ENCODE results near the gene SSNA1. TPM values are rescaled to one million over a fixed set of nuclear protein-coding genes. Genes with fewer than 3 reads are reported as not detected.
A peak's percentile ranks its signal among the peaks of the same experiment; 100 is the strongest.

SSNA1 gene
- total RNA-seq, 1 donor from 2014 or later, result 57.6 TPM

DNA sequence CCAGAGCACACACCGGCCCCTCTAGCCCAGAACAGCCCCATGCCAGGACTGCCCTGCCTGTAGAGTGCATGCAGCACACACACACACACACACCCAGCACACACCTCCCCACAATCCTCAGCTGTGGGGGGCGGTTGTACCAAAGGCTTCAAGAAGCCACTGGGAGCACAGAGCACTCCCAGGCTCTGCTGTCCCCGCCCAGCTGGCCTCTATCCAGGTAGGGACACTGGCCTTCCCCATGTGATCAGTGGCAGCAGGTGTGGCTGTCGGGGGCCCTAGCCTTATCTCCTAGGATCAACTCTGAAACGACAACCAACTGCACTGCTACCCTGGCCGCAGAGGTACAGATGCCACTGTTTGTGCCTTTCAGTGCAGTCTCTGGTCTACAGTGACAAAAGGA lies 2.1 kb upstream of the SSNA1 start:
- DNase-seq (no peak), ATAC-seq (no peak)
- no peaks in the 10 kb centered on the region for H3K9me3 ChIP-seq
- intact Hi-C loops (cut with DNase I), result no loop called here
- H3K27me3 ChIP-seq (ENCODE audit: low read depth), result no peaks in the 10 kb centered on the region
- H3K27ac ChIP-seq, result no peak overlapping the region
- H3K36me3 ChIP-seq, result peaks cover 69% of the 10 kb centered on the region
- no peak overlapping the region for H3K4me3 ChIP-seq
- H3K4me1 ChIP-seq, result peaks cover 51% of the 10 kb centered on the region
- TF ChIP-seq, protein P1, sequence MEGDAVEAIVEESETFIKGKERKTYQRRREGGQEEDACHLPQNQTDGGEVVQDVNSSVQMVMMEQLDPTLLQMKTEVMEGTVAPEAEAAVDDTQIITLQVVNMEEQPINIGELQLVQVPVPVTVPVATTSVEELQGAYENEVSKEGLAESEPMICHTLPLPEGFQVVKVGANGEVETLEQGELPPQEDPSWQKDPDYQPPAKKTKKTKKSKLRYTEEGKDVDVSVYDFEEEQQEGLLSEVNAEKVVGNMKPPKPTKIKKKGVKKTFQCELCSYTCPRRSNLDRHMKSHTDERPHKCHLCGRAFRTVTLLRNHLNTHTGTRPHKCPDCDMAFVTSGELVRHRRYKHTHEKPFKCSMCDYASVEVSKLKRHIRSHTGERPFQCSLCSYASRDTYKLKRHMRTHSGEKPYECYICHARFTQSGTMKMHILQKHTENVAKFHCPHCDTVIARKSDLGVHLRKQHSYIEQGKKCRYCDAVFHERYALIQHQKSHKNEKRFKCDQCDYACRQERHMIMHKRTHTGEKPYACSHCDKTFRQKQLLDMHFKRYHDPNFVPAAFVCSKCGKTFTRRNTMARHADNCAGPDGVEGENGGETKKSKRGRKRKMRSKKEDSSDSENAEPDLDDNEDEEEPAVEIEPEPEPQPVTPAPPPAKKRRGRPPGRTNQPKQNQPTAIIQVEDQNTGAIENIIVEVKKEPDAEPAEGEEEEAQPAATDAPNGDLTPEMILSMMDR (IDR thresholded peaks at IDR 0.05), result no peak

DNA sequence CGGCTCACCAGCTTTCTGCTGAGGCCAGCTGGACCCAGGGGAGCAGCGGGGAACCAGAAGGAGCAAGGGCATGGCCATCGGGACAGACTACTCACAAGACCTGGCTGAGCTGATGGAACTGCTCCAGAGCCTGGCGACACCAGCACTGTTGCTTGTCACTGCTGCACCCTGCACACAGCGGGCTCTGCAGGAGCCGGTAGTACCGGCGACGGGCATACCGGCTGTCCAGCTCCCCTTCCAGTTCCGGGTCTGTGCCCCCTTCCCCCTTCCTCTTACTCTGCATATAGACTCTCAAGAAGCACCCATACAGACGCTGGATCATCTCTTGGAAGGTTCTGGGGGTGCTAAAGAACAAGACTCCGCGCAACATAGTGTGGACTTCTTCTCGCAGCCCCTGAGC lies 1.1 kb upstream of the SSNA1 start:
- no peak overlapping the region for H3K27ac ChIP-seq
- TF ChIP-seq, protein P1 (IDR thresholded peaks at IDR 0.05), result no peak
- intact Hi-C loops (cut with DNase I), result no loop called here
- no peaks in the 10 kb centered on the region for H3K9me3 ChIP-seq
- DNase-seq (no peak), ATAC-seq (no peak)
- peaks cover 68% of the 10 kb centered on the region for H3K36me3 ChIP-seq
- no peaks in the 10 kb centered on the region for H3K27me3 ChIP-seq (ENCODE audit: low read depth)
- H3K4me3 ChIP-seq, result peak overlapping the region; percentile 98
- H3K4me1 ChIP-seq, result peaks cover 51% of the 10 kb centered on the region

DNA sequence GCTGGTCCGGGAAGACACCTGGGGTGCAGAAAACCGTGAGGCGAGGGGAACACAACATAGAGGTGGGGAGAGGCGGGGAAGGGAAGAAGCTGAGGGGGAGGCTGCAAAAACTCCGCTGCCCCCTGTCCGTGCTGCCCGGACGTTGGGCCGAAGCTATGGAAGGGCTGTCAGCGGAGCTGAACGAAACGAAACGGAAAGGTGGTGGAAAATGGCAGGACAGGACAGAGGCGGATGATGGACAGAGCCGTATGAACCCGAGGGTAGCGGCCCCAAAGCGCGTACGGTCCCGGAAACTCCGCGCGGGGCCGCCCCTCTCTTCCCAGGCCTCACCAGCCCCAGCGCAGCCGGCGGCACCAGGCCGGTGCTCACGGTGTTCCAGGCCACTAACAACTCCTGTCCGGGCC lies 388 bp upstream of the SSNA1 start:
- no peaks in the 10 kb centered on the region for H3K9me3 ChIP-seq
- H3K27ac ChIP-seq, result peak overlapping the region; percentile 97
- peaks cover 61% of the 10 kb centered on the region for H3K36me3 ChIP-seq
- ATAC-seq (peak in 1 of 2 donors; percentile 27), DNase-seq (no peak)
- TF ChIP-seq, protein P1 (IDR thresholded peaks at IDR 0.05), result no peak
- H3K4me3 ChIP-seq, result peak overlapping the region; percentile 98
- H3K27me3 ChIP-seq (ENCODE audit: low read depth), result no peaks in the 10 kb centered on the region
- intact Hi-C loops (cut with DNase I), result no loop called here
- peaks cover 51% of the 10 kb centered on the region for H3K4me1 ChIP-seq

DNA sequence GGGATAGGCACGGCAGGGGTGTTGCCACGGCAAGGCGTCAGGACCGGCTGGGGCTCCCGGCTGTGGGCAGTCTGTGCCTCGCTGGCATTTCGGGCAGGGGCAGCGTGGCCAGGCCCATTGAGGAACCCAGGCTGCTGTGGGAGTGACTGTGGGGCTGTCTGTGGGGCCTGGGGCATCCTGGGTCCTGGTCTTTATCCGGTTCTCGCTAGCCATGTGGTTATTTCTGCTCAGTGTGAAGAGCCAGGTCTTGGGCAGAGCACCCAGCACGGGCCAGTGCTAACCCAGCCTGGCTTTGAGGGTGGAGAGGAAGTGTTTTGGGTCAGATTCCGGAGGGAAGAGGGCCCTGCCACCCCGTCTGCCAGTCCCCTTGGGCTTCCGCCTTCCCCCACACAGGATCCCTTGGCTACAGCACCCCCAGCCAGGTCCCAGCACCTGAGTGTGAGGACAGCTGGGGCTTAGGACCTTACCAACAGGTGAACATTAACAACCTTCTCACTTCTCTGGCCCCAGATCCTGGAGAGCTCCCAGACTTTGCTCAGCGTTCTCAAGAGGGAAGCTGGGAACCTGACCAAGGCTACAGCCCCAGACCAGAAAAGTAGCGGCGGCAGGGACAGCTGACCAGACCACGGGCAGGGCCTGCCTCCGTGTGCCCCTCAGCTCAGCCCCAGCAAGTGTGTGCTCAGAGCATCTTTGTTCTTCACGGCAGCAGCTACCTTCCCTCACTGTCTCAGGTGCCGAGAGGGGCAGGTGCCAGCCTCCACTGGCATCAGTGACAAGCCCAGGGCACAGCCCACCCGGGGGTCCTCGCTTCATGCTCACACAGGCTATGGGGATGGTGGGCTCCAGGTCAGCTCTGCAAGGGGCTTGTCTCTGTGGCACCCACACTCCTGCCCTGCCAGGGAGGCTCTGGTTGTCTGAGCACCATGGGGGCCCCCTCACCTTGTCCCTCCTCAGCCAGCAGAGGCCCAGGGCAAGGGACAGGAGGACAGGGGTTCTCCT lies 1.1 kb downstream of the SSNA1 start:
- Histone ChIP-seq H3K27me3 (ENCODE audit: low read depth) (no peaks in the 10 kb centered on the region), H3K36me3 (peaks cover 51% of the 10 kb centered on the region), H3K4me3 (peak overlapping the region; percentile 98), H3K9me3 (no peaks in the 10 kb centered on the region), H3K4me1 (peaks cover 57% of the 10 kb centered on the region), H3K27ac (peak overlapping the region; percentile 97)
- intact Hi-C loops (cut with DNase I), result no loop called here
- DNase-seq (no peak), ATAC-seq (no peak)
- TF ChIP-seq, protein P1 (IDR thresholded peaks at IDR 0.05), result no peak

DNA sequence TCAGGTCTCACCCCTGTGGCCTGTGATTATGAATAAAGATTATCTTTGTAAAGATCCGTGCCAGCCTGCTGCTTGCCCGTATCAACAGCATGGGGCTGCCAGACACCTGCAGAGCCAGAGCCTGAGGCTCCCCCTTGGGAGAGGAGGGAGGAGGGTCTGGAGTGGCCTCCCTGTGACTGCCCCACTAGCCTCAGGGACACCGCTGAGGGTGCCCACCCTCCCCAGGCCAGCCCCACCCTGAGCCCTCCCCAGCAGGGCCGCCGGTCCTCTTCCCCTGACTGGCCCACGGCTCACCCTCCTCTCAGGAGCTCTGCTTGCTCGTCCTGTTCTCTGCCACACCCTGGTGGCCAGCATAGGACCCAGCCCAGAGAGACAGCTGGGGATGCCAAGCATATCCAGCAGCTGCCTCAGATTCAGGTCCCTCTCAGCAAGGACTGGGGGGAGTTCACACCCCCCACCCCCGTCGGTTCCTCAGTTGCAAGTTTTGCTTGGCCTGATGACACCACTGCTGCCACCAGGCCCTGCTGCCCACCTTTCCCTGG lies 1.9 kb downstream of the SSNA1 start:
- Histone ChIP-seq H3K4me3 (peak overlapping the region; percentile 98), H3K27me3 (ENCODE audit: low read depth) (no peaks in the 10 kb centered on the region), H3K27ac (peak overlapping the region; percentile 97), H3K4me1 (peaks cover 59% of the 10 kb centered on the region), H3K9me3 (no peaks in the 10 kb centered on the region), H3K36me3 (peaks cover 43% of the 10 kb centered on the region)
- intact Hi-C loops (cut with DNase I), result no loop called here
- DNase-seq, result no peak
- ATAC-seq, result no peak
- TF ChIP-seq, protein P1 (IDR thresholded peaks at IDR 0.05), result no peak

Measured in lower lobe of right lung (tissue), 2 donors.